HG03196 (cell line): Measurements from ENCODE around the gene ANKIB1.
"Not testable (repeated sequence)": the region's sequence is repeated elsewhere in the genome, so short reads cannot be mapped to it uniquely, and the experiment has no call there.

Source experiments
- ATAC-seq: cut with Tn5 transposase; IDR thresholded peaks from one replicate; pipeline ENCODE4 v1.9.1; 2021; ENCODE audit not compliant: unreplicated experiment

Gene ANKIB1, protein sequence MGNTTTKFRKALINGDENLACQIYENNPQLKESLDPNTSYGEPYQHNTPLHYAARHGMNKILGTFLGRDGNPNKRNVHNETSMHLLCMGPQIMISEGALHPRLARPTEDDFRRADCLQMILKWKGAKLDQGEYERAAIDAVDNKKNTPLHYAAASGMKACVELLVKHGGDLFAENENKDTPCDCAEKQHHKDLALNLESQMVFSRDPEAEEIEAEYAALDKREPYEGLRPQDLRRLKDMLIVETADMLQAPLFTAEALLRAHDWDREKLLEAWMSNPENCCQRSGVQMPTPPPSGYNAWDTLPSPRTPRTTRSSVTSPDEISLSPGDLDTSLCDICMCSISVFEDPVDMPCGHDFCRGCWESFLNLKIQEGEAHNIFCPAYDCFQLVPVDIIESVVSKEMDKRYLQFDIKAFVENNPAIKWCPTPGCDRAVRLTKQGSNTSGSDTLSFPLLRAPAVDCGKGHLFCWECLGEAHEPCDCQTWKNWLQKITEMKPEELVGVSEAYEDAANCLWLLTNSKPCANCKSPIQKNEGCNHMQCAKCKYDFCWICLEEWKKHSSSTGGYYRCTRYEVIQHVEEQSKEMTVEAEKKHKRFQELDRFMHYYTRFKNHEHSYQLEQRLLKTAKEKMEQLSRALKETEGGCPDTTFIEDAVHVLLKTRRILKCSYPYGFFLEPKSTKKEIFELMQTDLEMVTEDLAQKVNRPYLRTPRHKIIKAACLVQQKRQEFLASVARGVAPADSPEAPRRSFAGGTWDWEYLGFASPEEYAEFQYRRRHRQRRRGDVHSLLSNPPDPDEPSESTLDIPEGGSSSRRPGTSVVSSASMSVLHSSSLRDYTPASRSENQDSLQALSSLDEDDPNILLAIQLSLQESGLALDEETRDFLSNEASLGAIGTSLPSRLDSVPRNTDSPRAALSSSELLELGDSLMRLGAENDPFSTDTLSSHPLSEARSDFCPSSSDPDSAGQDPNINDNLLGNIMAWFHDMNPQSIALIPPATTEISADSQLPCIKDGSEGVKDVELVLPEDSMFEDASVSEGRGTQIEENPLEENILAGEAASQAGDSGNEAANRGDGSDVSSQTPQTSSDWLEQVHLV

DNA sequence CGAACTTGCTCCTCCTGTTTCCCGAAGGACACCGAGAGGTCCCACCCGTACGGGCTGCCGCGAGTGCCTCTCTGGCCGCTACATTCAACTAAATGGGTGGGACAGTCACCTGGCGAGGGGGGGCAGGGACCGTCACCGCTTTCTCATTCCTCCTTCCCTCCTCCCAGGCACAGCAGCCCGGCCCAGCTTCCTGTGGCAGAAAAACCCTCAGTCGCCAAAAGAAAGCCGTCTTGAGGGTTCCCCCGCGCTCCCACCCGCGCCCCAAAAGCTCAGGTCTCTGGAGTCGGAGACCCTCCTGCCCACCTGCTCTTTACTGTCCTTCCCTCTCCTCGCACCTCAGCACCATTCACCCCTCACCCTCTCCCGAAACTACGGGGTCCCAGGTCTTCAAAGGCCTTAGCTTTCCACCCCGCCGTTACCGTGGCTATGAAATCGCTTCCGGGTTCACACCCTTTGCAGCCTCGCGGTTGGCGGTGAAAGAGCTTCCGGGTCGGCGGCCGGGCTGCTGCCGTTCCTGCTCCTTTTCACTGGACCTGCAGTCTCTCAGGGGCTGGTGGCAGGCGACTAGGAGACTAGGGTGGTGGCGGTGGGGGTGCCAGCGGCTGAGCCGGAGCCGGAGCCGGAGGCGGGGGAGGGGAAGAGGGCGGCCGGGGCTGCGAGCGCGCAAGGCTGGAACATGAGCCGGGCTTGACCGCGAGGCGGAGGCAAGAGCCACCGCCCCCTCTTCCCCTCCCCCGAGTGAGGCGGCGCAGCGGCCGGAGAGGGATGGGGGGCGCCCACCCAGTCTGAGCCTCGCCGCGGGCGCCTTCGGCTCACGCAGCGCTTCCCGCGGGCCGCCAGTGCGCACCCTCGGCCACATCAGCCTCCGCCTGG lies at the start of gene ANKIB1, which contains the start of gene KRIT1:
TSS of gene ANKIB1 (plus strand) at position 488 of the 873 bp plus-strand sequence. CDS start 49,005 bp downstream, outside the sequence.
TSS of gene KRIT1 (minus strand) at position 428 of the 873 bp plus-strand sequence. CDS start 3,779 bp downstream, outside the sequence.
- ATAC-seq, result peak; percentile 74

DNA sequence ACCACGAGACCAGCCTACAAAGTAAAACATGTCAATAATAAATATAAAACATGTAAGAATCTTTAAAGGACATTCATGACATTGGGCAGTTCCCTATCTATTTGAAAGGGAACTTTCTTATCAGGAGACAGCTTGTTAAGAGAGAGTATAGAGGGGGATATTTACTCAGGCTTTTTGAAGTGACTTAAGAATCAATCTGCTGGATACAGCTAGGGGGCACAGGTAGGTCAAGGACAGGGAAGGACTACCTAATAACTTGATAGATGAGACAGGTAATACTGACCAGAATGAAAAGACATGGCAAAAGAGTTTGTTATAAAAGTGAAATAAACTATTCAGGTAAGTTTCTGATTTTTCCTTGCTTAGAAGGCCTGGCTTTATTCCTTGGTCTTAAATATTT lies 45.0 kb upstream of the ANKIB1 start:
- no peak for ATAC-seq

DNA sequence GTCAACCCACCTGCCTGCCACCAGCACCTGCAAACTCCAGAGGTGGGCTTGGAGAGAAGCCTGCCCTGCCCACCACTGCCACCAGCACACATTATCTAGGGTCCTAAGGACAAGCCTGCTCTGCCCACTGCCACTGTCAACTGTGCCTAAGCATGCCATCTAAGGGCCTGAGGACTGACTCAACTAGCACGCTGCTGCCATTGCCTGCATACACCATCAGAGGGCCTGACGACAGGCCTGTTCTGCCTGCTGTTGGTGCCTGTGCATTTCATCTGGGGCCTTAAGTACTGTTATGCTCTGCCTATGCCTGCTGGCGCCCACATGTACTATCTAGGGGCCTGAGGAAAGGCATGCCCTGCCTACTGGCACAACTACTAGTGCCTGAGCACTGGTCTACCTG lies 39.8 kb upstream of the ANKIB1 start:
- no peak for ATAC-seq

DNA sequence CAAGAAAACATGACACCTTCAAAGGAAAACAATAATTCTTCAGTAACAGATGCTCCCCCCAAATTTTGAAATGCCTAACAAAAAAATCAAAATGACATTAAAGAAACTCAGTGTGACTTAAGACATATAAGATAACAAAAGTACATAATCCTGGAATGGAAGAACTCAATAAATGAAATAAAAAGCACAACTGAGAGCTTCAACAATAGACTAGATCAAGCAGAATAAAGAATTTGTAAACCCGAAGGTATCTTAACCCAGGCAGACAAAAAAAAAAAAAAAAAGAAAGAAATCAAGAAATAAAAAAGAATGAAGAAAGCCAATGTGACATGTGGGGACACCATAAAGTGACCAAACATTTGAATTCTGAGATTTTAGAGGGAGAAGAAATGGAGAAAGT lies 39.1 kb upstream of the ANKIB1 start:
- no peak for ATAC-seq

DNA sequence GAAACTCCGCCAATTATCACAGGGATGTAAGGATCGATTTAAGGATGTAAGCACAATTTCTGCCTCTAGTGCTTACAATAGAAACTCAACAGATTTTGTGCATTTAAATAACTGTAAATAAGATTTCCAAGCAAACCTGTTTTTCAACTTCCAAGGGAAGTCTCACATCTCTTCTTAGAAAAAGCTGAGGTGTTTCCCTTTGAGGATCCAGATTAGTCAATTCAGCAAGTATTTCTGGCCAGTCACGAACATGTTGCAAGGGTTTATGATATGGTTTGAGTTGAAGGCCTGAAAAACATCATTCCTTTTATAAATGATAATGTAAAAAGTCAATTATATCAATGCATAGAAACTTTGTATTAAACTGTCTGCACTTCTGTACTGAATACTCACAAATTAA lies 24.0 kb upstream of the ANKIB1 start:
- no peak for ATAC-seq

DNA sequence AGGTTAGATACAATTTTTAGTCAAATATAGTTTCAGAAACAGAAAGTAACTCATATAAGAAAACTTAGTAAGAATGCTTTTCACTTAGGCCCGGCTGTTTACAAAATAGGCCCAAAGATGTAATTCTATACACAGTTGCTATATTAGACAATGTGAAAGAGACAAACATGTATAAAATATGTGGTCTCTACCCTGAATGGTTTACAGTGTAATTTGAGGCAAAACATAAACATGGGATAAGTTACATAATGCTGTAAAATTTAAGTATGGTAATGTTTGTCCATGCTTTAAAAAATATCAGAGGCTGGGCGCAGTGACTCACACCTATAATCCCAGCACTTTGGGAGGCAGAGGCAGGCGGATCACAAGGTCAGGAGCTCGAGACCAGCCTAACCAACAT lies 18.8 kb upstream of the ANKIB1 start:
- ATAC-seq, result no peak

DNA sequence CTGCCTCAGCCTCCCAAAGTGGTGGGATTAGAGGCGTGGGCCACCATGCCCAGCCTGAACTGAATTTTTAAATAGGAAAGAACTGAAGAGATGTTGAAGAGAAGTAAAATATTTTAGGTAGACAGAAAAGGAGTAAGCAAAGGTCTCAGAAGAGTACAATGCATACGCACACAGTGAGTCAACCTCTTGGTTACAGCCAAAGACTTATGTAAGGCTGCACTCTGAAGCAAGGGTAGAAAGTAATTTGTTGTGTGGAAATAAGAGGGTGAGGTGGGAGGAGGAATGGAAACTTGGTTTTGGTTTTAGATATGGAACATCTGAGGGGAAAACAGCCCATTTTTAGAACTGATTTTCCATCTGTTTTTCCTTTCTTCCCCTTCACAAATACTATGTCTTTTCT lies 17.7 kb upstream of the ANKIB1 start:
- ATAC-seq, result no peak

DNA sequence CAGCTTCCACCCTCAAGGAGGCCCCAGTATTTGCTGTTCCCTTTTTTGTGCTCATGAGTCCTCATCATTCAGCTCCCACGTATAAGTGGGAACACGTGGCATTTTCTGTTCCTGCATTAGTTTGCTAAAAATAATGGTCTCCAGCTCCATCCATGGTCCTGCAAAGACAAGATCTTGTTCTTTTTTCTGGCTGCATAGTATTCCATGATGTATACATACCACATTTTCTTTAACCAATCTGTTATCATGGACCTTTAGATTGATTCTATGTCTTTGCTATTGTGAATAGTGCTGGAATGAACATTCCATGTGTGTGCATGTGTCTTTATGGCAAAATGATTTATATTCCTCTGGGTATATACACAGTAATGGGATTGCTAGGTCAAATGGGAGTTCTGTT lies 17.0 kb upstream of the ANKIB1 start:
- no peak for ATAC-seq

DNA sequence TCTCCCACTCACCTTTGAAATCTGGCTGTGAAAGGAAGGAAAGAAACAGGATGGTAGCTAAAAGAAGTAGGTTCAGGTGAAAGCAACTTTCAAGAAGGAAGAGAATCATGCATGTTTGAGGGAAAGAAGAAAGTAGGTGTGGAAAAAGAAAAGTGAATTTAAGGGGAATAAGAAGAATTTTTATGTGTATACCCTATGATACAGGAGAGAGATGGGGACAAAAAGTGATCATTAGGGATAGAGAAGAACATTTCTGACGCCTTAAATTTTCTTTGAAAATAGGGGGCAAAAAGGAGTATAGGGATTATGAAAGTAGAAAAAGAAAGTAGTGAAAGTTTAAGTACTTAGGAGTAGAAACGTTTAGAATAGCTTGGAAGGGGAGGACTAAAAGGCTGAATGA lies 15.2 kb upstream of the ANKIB1 start:
- no peak for ATAC-seq

DNA sequence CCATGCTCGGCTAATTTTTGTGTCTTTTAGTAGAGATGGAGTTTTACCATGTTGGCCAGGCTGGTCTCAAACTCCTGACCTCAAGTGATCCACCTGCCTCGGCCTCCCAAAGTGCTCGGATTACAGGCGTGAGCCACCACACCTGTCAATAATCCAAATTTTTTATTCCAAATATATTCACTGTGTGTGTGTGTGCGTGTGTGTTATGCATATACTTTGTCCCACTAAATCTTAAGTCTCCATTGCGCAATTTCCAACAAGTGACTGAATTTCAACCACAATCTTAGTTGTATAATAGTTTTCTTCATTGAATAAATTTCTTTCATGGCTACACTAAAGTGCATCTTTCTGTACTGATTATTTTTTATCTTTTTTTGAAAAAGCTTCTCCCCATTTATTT lies 2.8 kb upstream of the ANKIB1 start:
- ATAC-seq, result no peak

DNA sequence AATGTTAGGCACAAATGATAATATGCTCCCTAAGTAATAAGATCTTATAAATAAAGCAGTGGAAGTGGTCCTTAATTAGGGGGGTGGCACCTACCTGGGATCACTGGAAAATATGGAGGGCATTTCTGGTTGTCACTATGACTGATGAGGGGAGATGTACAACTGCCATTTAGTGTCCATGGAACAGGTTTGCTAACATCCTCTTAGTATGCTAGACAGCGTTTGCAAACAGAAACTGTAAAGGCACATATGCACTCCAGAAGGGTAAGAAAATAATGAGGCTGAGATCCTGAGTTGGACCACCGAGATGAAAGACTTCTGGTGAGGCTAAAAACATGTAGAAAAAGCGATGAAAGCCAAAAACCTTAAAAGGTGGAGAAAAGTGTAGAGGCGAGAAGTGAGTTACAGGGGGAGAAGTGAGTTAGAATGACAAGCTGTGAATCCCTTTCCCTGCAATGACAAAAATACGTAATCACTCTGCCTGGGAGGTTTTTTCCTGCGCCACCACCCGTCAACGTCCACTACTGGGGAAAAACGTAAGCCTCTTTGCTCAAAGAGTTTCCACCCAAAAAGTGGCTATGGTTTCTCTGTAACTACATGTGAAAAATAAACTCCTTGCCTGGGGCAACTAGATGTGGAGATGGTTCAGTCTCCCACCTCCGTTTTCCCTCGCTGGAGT lies 827 bp upstream of the ANKIB1 start:
- ATAC-seq, result peak; percentile 7

DNA sequence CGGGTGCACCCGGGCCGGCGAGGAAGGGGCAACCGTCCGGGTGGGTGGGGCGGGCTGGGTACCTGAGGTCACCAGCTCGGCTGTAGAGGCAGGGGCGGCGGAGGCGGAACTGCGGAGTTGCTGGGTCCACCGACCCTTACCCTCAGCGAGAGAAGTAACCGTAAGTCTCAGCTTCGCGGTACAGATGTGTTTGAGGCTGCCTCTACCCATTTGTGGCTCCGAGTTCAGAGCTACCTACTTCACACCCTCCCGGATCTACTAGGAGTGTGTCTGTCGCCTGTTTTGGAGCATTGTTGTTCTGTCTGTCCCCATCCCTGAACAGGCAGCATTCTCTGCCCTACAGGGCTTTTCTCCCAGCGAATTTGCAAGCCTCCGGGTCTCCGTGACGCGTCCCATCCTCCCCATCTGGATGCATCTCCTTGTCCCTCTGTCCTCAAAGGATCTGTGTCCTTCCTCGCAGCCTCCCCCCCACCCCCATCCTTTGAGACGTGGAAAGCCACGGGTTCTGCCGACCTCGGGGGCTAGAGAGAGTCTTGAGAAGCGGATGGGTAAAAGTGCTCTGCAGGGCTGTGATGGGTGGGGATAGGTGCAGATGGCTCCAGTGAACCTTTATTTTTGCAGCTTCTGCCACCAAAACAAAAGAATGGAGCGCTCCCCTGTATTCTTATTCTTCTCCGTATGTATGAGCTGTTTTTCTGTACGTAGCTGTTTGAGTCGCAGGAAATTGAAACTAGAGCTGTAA lies 757 bp downstream of the ANKIB1 start:
- peak; percentile 36 for ATAC-seq

DNA sequence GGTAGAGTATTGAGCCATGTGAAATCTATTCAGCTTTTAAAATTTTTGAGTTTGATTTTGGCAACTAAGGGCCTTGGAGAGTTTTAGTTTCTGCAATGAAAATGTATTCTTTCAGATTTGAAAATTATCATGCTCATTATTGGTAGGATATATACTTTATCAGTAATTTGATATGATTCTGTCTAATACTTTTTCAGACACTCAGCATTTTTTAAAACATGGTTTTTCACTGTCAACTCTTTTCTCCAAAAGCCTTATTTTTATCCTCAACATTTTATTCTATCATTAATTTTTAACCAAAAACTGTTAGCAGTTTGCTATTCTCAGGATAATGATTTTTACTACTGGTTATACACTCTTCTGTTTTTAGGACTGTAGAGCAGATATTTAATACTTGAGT lies 4.8 kb downstream of the ANKIB1 start:
- no peak for ATAC-seq

DNA sequence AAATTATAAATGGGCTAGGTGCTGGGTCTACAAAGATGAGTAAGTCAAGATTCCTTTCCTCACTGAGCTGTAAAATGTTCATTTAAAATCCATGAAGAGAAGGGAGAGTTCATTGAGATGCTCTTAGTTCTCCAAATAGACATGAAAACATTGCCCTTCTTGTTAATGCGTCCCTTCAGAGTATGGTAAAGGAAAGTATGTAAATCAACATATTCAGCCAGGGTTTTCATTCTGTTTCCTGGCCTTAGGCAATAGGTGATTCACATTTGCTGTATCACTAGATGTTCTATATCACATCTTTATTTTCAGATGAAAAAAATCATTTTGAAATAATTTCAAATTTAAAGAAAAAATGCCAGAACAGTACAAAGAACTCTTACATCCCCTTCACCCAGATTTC lies 5.4 kb downstream of the ANKIB1 start:
- ATAC-seq, result no peak

DNA sequence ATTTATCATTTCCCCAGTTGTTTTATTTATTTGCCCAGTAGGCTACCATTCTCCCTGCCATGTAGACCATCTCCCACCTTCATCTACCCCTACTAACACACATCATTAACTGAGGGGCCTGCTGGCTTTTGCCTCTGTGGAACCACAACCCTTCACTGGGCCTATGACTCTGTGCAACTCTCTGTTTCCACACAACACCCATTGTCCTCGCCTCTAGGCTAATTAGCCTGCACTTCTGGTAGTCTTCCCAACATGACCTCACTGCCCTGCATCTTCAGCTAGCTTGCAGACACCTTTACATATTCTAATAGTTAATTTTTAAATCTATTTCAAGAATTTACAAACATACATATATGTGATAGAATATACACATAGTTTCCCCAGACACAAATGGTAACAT lies 7.5 kb downstream of the ANKIB1 start:
- no peak for ATAC-seq

DNA sequence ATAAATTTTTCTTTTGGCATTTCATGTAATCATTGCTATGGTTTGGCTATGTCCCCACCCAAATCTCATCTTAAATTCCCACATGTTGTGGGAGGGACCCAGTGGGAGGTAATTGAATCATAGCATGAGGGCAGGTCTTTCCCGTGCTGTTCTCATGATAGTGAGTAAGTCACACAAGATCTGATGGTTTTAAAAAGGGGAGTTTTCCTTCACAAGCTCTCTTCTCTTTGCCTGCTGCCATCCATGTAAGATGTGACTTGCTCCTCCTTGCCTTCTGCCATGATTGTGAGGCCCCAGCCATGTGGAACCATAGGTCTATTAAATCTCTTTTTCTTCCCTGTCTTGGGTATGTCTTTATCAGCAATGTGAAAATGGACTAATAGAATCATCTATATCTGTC lies 9.0 kb downstream of the ANKIB1 start:
- ATAC-seq, result not testable (repeated sequence)

DNA sequence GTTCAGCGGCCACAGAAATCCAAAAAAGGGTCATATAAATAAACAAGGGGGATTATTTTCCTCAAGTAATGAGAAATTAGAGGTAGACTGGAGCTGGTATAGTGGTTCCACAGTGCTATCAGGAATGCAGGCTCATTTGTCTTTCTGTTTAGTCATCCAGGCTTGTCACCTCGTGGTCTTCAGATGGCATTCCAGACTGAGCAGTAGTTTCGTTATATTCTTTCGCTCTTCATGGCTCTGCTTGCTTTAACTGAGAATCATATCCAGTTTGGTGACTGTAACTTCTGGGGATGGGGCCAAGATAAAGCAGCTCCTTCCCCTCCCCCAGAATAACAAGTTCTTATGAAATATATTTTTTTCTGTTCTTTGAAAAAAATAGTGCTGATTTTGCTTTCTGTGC lies 9.5 kb downstream of the ANKIB1 start:
- ATAC-seq, result no peak

DNA sequence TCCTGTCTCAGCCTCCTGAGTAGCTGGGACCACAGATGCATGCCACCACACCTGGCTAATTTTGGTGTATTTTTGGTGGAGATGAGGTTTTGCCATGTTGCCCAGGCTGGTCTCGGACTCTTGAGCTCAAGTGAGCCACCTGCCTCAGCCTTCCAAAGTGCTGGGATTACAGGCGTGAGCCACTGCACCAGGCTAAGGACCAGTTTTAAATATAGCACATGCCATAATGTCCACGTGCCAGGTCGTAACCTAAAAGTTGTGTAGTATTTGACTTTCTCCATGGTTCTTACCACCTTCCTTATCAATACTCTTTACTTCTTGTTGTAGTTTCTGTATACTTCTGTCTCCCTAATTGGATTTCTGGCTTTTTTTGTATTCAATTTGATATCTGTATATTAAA lies 13.3 kb downstream of the ANKIB1 start:
- ATAC-seq, result no peak

DNA sequence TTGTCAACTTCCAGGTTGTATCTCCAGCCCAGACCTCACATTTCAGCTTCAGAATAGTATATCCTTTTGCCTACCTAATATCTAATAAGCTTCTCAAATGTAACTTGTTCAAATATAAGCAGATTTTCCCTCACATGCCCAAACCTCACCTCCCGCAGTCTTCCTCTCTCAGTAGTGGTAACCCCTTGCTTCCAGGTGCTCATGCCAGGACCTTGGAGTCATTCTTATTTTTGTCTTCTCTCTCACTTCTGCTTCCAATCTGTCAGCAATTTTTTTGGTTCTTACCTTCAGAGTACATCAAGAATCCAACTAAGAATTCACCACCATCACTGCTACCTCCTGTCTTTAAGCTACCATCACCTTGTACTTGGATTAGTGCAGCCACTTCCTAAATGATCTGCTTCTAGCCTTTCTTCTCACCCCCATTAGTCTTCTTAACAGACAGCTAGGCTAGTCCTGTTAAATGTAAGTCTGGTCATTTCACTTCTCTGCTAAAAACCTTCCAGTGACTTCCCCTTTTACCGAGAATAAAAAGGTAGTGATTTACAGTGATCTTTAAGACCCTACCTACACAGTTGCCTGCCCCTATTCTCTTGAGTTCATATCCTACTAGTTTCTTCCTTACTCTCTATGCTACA lies 14.0 kb downstream of the ANKIB1 start:
- ATAC-seq, result no peak
